Spleen (tissue), 11 donors: ENCODE measurements around the gene PPP2R3C. TPM values are rescaled to one million over a fixed set of nuclear protein-coding genes. Genes with fewer than 3 reads are reported as not detected.
A peak's percentile ranks its signal among the peaks of the same experiment; 100 is the strongest.
"Not testable (repeated sequence)": the region's sequence is repeated elsewhere in the genome, so short reads cannot be mapped to it uniquely, and the experiment has no call there.

Source experiments
- DNase-seq: peaks from one replicate; pipeline ENCODE4 v3.0.0-alpha.2; 2020
- H3K27ac ChIP-seq, 8 donors: fragments of 200-600 bp; sonication (generic) in 7 of 8; 1 replicate in 4 of 8; 2 replicates in 4 of 8; pipeline versions ENCODE4 v1.5.0 to v1.8.0; 2016 to 2021; ENCODE audit warnings: inconsistent platforms in 4 of 8, mild to moderate bottlenecking in 4 of 8, moderate library complexity in 1 of 8
- H3K27me3 ChIP-seq, 7 donors: fragments of 200-600 bp; sonication (generic) in 6 of 7; replicated peaks in 1 of 7; 1 replicate in 4 of 7; 2 replicates in 3 of 7; pipeline versions ENCODE4 v1.5.0 to v1.8.0; 2016 to 2021; ENCODE audit warnings: inconsistent platforms in 3 of 7, mild to moderate bottlenecking in 1 of 7
- H3K36me3 ChIP-seq, 6 donors: fragments of 200-600 bp; sonication (generic) in 5 of 6; 1 replicate in 4 of 6; 2 replicates in 2 of 6; pipeline versions ENCODE4 v1.5.0 to v1.8.0; 2016 to 2021; ENCODE audit warnings: inconsistent platforms in 2 of 6
- H3K4me1 ChIP-seq, 6 donors: fragments of 200-600 bp; sonication (generic) in 5 of 6; 1 replicate in 3 of 6; 2 replicates in 3 of 6; pipeline versions ENCODE4 v1.5.0 to v1.8.0; 2016 to 2021; ENCODE audit warnings: inconsistent platforms in 3 of 6
- H3K4me3 ChIP-seq, 8 donors: fragments of 200-600 bp; sonication (generic) in 7 of 8; 1 replicate in 4 of 8; 2 replicates in 4 of 8; pipeline versions ENCODE4 v1.5.0 to v1.8.0; 2016 to 2021; ENCODE audit warnings: inconsistent platforms in 4 of 8, mild to moderate bottlenecking in 4 of 8, moderate library complexity in 2 of 8
- H3K9me3 ChIP-seq, 8 donors: fragments of 200-600 bp; sonication (generic) in 7 of 8; 1 replicate in 4 of 8; 2 replicates in 4 of 8; pipeline versions ENCODE4 v1.5.0 to v1.8.0; 2016 to 2021; ENCODE audit warnings: inconsistent platforms in 4 of 8
- CTCF ChIP-seq, 11 experiments: fragments of 200-600 bp in 7 of 11; fragments of 450-650 bp in 4 of 11; sonication (generic) in 4 of 11; IDR thresholded peaks in 8 of 11; conservative IDR thresholded peaks in 3 of 11; 1 replicate in 7 of 11; 2 replicates in 4 of 11; pipeline versions ENCODE4 v1.4.0 to v1.8.0; 2016 to 2021; ENCODE audit warnings: antibody characterized with exemption in 11 of 11, inconsistent platforms in 4 of 11, mild to moderate bottlenecking in 1 of 11
- POLR2A ChIP-seq, 3 donors: fragments of 450-650 bp; IDR thresholded peaks; one replicate each; pipeline ENCODE4 v1.5.1; 2017; ENCODE audit warnings: antibody characterized with exemption in 3 of 3, mild to moderate bottlenecking in 1 of 3
- POLR2AphosphoS5 ChIP-seq, 3 donors: sonication (generic); formaldehyde crosslinking; IDR thresholded peaks; one replicate each; pipeline ENCODE4 v1.5.1; 2017; ENCODE audit warnings: antibody characterized with exemption in 3 of 3
- WGBS, 5 donors: extraction: QIAGEN DNeasy Blood & Tissue Kit in 3 of 5; methylation state at CpG; one replicate each; pipeline versions ENCODE4 v1.1.5 to v1.1.7; 2013 to 2018; 5-methylcytosine and 5-hydroxymethylcytosine counted together
- intact Hi-C: fragments of 100-400 bp; cut with DNase I; formaldehyde crosslinking; loops from one replicate; pipeline ENCODE4 v1.15.0; 2023; ENCODE audit warnings: low total_unique reads
- polyA plus RNA-seq, 3 donors: library from polyadenylated mRNA; stranded (reverse); fragments of 200-250 nt; gene quantifications; one replicate each; pipeline ENCODE4 v1.2.1, GENCODE V29; 2013
- total RNA-seq, 7 donors: library from RNA; depleted of rRNA in 3 of 7; stranded (reverse); fragments of >200 nt in 3 of 7; fragmentation: NEBNext Ultra II Directional in 4 of 7; extraction: Animal tissue kit (Norgen Biotek cat#: 25700) in 4 of 7; gene quantifications; one replicate each; pipeline versions ENCODE4 v1.1.0 to v1.2.1, GENCODE V29; 2016 to 2021
- donor health status: healthy with polysubstance abuse.
- donor health status: DM: no; HTN: no; CAD: no; lungs with moderate emphysema.
- donor health status: DM: no; HTN: no; CAD: no.
- donor health status: Bipolar disorder and iron deficiency.
- donor health status: healthy.
- donor health status: DM: no; HTN: no; CAD: no.
- donor health status: DM: yes; HTN: yes; CAD: no.

Gene PPP2R3C
- total and polyA plus RNA-seq, 10 donors: 30.4 to 46.2 (median 36.9) TPM

DNA sequence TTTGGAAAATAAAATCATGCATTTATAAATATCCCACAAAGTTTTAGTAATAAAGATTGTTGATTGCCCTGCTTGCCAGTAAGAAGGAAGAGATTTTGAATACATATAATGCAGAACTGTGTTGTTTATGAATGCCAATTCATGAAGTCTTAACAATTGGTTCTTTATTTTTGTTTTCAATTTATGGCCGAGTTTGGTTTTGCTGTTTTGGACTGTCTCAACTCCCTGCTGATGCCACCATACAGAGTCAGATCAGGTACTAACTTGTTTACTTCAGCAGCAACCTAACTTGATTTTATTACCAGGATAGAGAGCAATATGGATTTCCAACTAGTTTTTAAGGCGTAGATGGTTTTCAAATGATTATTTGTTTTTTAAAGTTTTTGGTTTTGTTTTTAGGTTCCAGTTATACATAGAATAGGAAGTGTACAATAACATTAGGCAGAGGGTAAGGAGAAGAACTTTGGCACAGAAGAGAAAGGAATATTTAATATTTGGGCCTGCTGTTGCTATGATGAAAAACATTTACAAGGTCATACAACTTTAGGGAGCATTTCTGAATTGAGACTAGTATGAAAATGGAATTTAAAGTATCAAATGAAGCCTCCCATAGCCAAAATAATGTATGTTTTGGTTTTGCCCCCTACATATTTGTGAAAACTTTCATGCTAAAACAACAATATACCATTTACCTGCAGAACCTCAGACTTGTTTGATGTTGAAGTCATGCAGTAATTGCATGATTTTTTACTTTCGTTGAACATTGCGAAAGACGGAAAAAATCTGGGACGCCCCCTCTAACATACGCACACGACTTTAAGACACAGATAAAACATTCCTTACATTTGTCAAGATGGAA lies 76.6 kb downstream of the PPP2R3C start:
- no peaks in the 10 kb centered on the region for H3K27me3 ChIP-seq
- peaks cover 12 to 46% (median 24%) of the 10 kb centered on the region in 6 donors for H3K4me1 ChIP-seq
- peak in 1 of 3 donors; percentile 5 for TF ChIP-seq POLR2A (IDR thresholded peaks at IDR 0.05)
- no peak for TF ChIP-seq POLR2AphosphoS5 (IDR thresholded peaks at IDR 0.05)
- TF ChIP-seq CTCF (IDR thresholded peaks at IDR 0.05 in 8 of 11, conservative IDR thresholded peaks at IDR 0.05 in 3 of 11): no peak
- DNase-seq: no peak
- H3K36me3 ChIP-seq: peaks cover 0 to 14% (median 0%) of the 10 kb centered on the region in 6 donors
- H3K9me3 ChIP-seq: no peaks in the 10 kb centered on the region
- H3K4me3 ChIP-seq: peak overlapping the region; percentile 62 to 88 (median 78)
- peak overlapping the region; percentile 93 to 99 (median 98) for H3K27ac ChIP-seq
- intact Hi-C loops: no loop called here
- WGBS, 5 donors: 18 to 25% (median 23%) methylated on average over 8 of the region's 8 CpGs

GRCh38 chr14:35043046-35043445 lies 78.7 kb downstream of the PPP2R3C start:
- Histone ChIP-seq H3K27me3 (no peaks in the 10 kb centered on the region), H3K4me1 (peaks cover 10 to 26% (median 20%) of the 10 kb centered on the region in 6 donors), H3K9me3 (no peaks in the 10 kb centered on the region), H3K4me3 (no peak overlapping the region), H3K36me3 (no peaks in the 10 kb centered on the region), H3K27ac (peak overlapping the region in 3 of 8 donors; percentile 14 to 53 (median 47))
- intact Hi-C loops: no loop called here
- TF ChIP-seq POLR2A (IDR thresholded peaks at IDR 0.05) (no peak), CTCF (IDR thresholded peaks at IDR 0.05 in 8 of 11, conservative IDR thresholded peaks at IDR 0.05 in 3 of 11) (no peak), POLR2AphosphoS5 (IDR thresholded peaks at IDR 0.05) (no peak)
- no peak for DNase-seq
- 75 to 93% (median 84%) methylated on average over 2 of the region's 2 CpGs for WGBS, 5 donors

- 86 to 96% (median 93%) methylated on average over 3 of the region's 3 CpGs for WGBS, 5 donors
- intact Hi-C loops: no loop called here
- H3K27ac ChIP-seq: peak overlapping the region in 3 of 8 donors; percentile 14 to 53 (median 47)
- DNase-seq: no peak
- H3K4me1 ChIP-seq: peaks cover 6 to 22% (median 16%) of the 10 kb centered on the region in 6 donors
- no peak for TF ChIP-seq CTCF (IDR thresholded peaks at IDR 0.05 in 8 of 11, conservative IDR thresholded peaks at IDR 0.05 in 3 of 11)
- TF ChIP-seq POLR2AphosphoS5 (IDR thresholded peaks at IDR 0.05): no peak
- TF ChIP-seq POLR2A (IDR thresholded peaks at IDR 0.05): no peak
- H3K36me3 ChIP-seq: no peaks in the 10 kb centered on the region
- H3K9me3 ChIP-seq: no peaks in the 10 kb centered on the region
- no peak overlapping the region for H3K4me3 ChIP-seq
- no peaks in the 10 kb centered on the region for H3K27me3 ChIP-seq
Observed at GRCh38 chr14:35042632-35043031, 79.2 kb downstream of the PPP2R3C start.

DNA sequence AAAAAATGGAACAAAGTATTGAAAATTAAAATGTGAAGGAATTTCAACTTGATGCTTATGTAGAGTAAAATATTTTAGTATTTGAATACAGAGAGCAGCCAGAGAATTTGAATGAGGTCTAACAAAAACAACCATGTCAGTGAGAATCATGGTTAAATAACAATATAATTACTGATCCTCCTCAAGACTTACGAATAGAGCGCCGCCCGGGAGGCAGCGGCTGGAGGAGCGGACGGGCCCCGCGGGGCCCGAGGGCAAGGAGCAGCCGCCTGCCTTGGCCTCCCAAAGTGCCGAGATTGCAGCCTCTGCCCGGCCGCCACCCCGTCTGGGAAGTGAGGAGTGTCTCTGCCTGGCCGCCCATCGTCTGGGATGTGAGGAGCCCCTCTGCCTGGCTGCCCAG lies 83.5 kb downstream of the PPP2R3C start:
- H3K27me3 ChIP-seq, H3K4me1 ChIP-seq, intact Hi-C loops, DNase-seq, H3K27ac ChIP-seq, H3K4me3 ChIP-seq: not testable (repeated sequence)
- WGBS, 5 donors: 90 to 100% (median 96%) methylated on average over 1 to 11 of the region's 17 CpGs
- Histone ChIP-seq H3K9me3 (peaks cover 3 to 30% (median 22%) of the 10 kb centered on the region in 8 donors), H3K36me3 (peaks cover 0 to 15% (median 7%) of the 10 kb centered on the region in 6 donors)

Other genes starting within 250 kb of the PPP2R3C start
- gene BAZ1A, start 246.6 kb downstream of the PPP2R3C start, total RNA-seq: 100 to 1,000 TPM in 2 of 7 donors, 10 to 100 TPM in 5; 58.1 to 126 (median 89.0) TPM
- gene BAZ1A, start 246.6 kb downstream of the PPP2R3C start, polyA plus RNA-seq: 10 to 100 TPM; 22.3 to 28.6 (median 23.5) TPM
- gene SRP54, start 139.0 kb downstream of the PPP2R3C start, total RNA-seq: 10 to 100 TPM; 47.1 to 65.0 (median 50.6) TPM
- gene SRP54, start 139.0 kb downstream of the PPP2R3C start, polyA plus RNA-seq: 10 to 100 TPM; 16.4 to 21.4 (median 20.8) TPM
- gene FAM177A1, start 75.7 kb downstream of the PPP2R3C start, total RNA-seq: 10 to 100 TPM; 25.2 to 47.0 (median 28.3) TPM
- 10 to 100 TPM; 17.5 to 24.2 (median 21.3) TPM for gene FAM177A1, start 75.7 kb downstream of the PPP2R3C start, polyA plus RNA-seq
- gene PRORP, start 562 bp upstream of the PPP2R3C start, total RNA-seq: 10 to 100 TPM; 15.3 to 45.6 (median 28.5) TPM
- 10 to 100 TPM; 11.5 to 17.0 (median 15.9) TPM for gene PRORP, start 562 bp upstream of the PPP2R3C start, polyA plus RNA-seq
- gene PSMA6, start 170.4 kb upstream of the PPP2R3C start, total RNA-seq: 100 to 1,000 TPM; 120 to 185 (median 129) TPM
- gene PSMA6, start 170.4 kb upstream of the PPP2R3C start, polyA plus RNA-seq: 100 to 1,000 TPM; 108 to 171 (median 164) TPM